Activated CD8-positive, alpha-beta memory T cell treated with anti-CD3 and anti-CD28 coated beads, Interleukin-2, amount 50 U/mL, for 4 hours (primary cell): ENCODE results near the gene SAPCD2.
"Not testable (repeated sequence)": the region's sequence is repeated elsewhere in the genome, so short reads cannot be mapped to it uniquely, and the experiment has no call there.

ENCODE experiments used
- DNase-seq: peaks from one replicate; pipeline ENCODE4 v3.0.0-alpha.2; 2020

The SAPCD2 gene

GRCh38 chr9:137070201-137070905 is at the start of gene SAPCD2:
Gene SAPCD2 (minus strand): TSS chr9:137070557. CDS start chr9:137070460, 97 bp downstream.
- peak; percentile 78 for DNase-seq

- DNase-seq, result not testable (repeated sequence)
Measured at GRCh38 chr9:137118092-137118603, 47.8 kb upstream of the SAPCD2 start.

- no peak for DNase-seq
Measured at GRCh38 chr9:137117269-137117731, 46.9 kb upstream of the SAPCD2 start.

GRCh38 chr9:137116728-137117127 is 46.4 kb upstream of the SAPCD2 start:
- no peak for DNase-seq

GRCh38 chr9:137116027-137116507 is 45.7 kb upstream of the SAPCD2 start:
- DNase-seq, result no peak

GRCh38 chr9:137115394-137116026 is 45.2 kb upstream of the SAPCD2 start:
- DNase-seq, result no peak

GRCh38 chr9:137114613-137115393 is 44.4 kb upstream of the SAPCD2 start, which contains the start of gene DPP7:
Gene DPP7 (minus strand): TSS chr9:137114733. CDS start chr9:137114713, 20 bp downstream.
- DNase-seq, result peak; percentile 83

- no peak for DNase-seq
Measured at GRCh38 chr9:137114220-137114612, 43.9 kb upstream of the SAPCD2 start.

- no peak for DNase-seq
Measured at GRCh38 chr9:137113385-137114159, 43.2 kb upstream of the SAPCD2 start.

GRCh38 chr9:137112564-137113384 is 42.4 kb upstream of the SAPCD2 start:
- DNase-seq, result no peak

- no peak for DNase-seq
Measured at GRCh38 chr9:137111788-137112563, 41.6 kb upstream of the SAPCD2 start.

- DNase-seq, result no peak
Measured at GRCh38 chr9:137110911-137111787, 40.8 kb upstream of the SAPCD2 start.

- no peak for DNase-seq
Measured at GRCh38 chr9:137110147-137110910, 40.0 kb upstream of the SAPCD2 start.

- DNase-seq, result no peak
Measured at GRCh38 chr9:137109250-137110146, 39.1 kb upstream of the SAPCD2 start.

GRCh38 chr9:137108608-137109249 is 38.4 kb upstream of the SAPCD2 start:
- no peak for DNase-seq

GRCh38 chr9:137107982-137108381 is 37.6 kb upstream of the SAPCD2 start:
- no peak for DNase-seq

- DNase-seq, result no peak
Measured at GRCh38 chr9:137107312-137107921, 37.1 kb upstream of the SAPCD2 start.
